HCT116 (cell line): ENCODE measurements around the gene ADGRB3. TPM values are rescaled to one million over a fixed set of nuclear protein-coding genes. Genes with fewer than 3 reads are reported as not detected.

Experiments
- ATAC-seq: fragments of 200-7000 bp; cut with Tn5 transposase; 2 replicates; pipeline ENCODE4 v1.9.1; 2020; ENCODE audit warnings: mild to moderate bottlenecking, moderate library complexity
- BruUV-seq: library from RNA; stranded (reverse); fragments of 400-500 nt; replicated peaks from 2 replicates; lab custom pipeline; 2021; lab: Mats Ljungman, UMichigan
- CTCF ChIA-PET: fragments of 300-600 bp; sonication (Branson Sonifier 250); formaldehyde crosslinking; loops from one replicate; lab custom pipeline; 2021; ENCODE audit warnings: antibody characterized with exemption; lab: Charles Lee
- POLR2A ChIA-PET: fragments of 300-600, 350-600 bp; sonication (Branson Sonifier 250); formaldehyde crosslinking; loops from one replicate; lab custom pipeline; 2021; ENCODE audit warnings: antibody characterized with exemption; lab: Charles Lee
- RAD21 ChIA-PET, 2 experiments: fragments of 300-600 bp; sonication (Branson Sonifier 250); formaldehyde crosslinking; loops; one replicate each; lab custom pipeline; 2023; ENCODE audit warnings: low total read pairs in 2 of 2; ENCODE audit not compliant: uncharacterized antibody in 2 of 2, unreplicated experiment in 2 of 2, low non-redundant PET in 1 of 2; lab: Charles Lee
- DNase-seq: peaks from one replicate; pipeline ENCODE4 v3.0.0-alpha.2; 2010; ENCODE audit warnings: low read depth, low spot score
- H2AFZ ChIP-seq: fragments of 200-600 bp; shearing (Covaris generic), sonication (generic); 2 replicates; pipeline ENCODE4 v1.6.1; 2017; ENCODE audit warnings: low read depth, mixed run types, mixed read lengths, antibody characterized with exemption, low read length; ENCODE audit not compliant: poor library complexity, severe bottlenecking
- H3K27ac ChIP-seq: 2 replicates; pipeline ENCODE4 v1.5.1; 2012; ENCODE audit warnings: low read depth, low read length
- H3K27me3 ChIP-seq: fragments of 200-600 bp; sonication (generic); 2 replicates; pipeline ENCODE4 v1.6.1; 2016; ENCODE audit warnings: mixed run types, low read length, mixed read lengths; ENCODE audit not compliant: insufficient read depth
- H3K36me3 ChIP-seq, 2 experiments: fragments of 200-500 bp in 1 of 2; fragments of 200-600 bp in 1 of 2; sonication (Bioruptor generic) in 1 of 2; sonication (generic) in 1 of 2; 2 replicates each; pipeline versions ENCODE4 v1.5.1 to v1.6.1; 2014 to 2016; ENCODE audit warnings: low read length in 2 of 2, inconsistent platforms in 1 of 2, mixed read lengths in 1 of 2, mixed run types in 1 of 2; ENCODE audit not compliant: insufficient read depth in 2 of 2, control insufficient read depth in 1 of 2
- H3K4me1 ChIP-seq, 2 experiments: fragments of 200-600 bp in 1 of 2; sonication (generic) in 1 of 2; 2 replicates each; pipeline versions ENCODE4 v1.5.1 to v1.6.1; 2012 to 2017; ENCODE audit warnings: low read length in 2 of 2, inconsistent platforms in 1 of 2, mild to moderate bottlenecking in 1 of 2, mixed read lengths in 1 of 2, mixed run types in 1 of 2, moderate library complexity in 1 of 2; ENCODE audit not compliant: insufficient read depth in 2 of 2, control insufficient read depth in 1 of 2
- H3K4me2 ChIP-seq: fragments of 200-600 bp; sonication (generic); 2 replicates; pipeline ENCODE4 v1.6.1; 2017; ENCODE audit warnings: mixed run types, low read length, mixed read lengths
- H3K4me3 ChIP-seq, 2 experiments: fragments of 200-600 bp in 1 of 2; sonication (generic) in 1 of 2; replicated peaks in 1 of 2; 2 replicates each; pipeline ENCODE4 v1.5.1; 2011 to 2016; ENCODE audit warnings: low read length in 2 of 2, control low read depth in 1 of 2, low read depth in 1 of 2, mild to moderate bottlenecking in 1 of 2, mixed read lengths in 1 of 2, mixed run types in 1 of 2
- H3K79me2 ChIP-seq: fragments of 200-600 bp; sonication (generic); 2 replicates; pipeline ENCODE4 v1.6.1; 2017; ENCODE audit warnings: mild to moderate bottlenecking, mixed run types, low read length, moderate library complexity, mixed read lengths; ENCODE audit not compliant: insufficient read depth
- H3K9ac ChIP-seq: fragments of 200-600 bp; sonication (generic); 2 replicates; pipeline ENCODE4 v1.6.1; 2016; ENCODE audit warnings: low read length, mixed read lengths
- H3K9me2 ChIP-seq: fragments of 200-600 bp; sonication (generic), shearing (Covaris generic); 2 replicates; pipeline ENCODE4 v1.6.1; 2017; ENCODE audit warnings: mixed run types, mild to moderate bottlenecking, moderate library complexity; ENCODE audit not compliant: insufficient read depth
- H3K9me3 ChIP-seq, 2 experiments: fragments of 200-500 bp in 1 of 2; fragments of 200-600 bp in 1 of 2; sonication (Bioruptor generic) in 1 of 2; sonication (generic) in 1 of 2; 2 replicates each; pipeline ENCODE4 v1.6.1; 2014 to 2017; ENCODE audit warnings: low read length in 2 of 2, mixed read lengths in 2 of 2, inconsistent platforms in 1 of 2, low read depth in 1 of 2, mild to moderate bottlenecking in 1 of 2, mixed run types in 1 of 2, moderate library complexity in 1 of 2; ENCODE audit not compliant: control insufficient read depth in 1 of 2, insufficient read depth in 1 of 2
- H4K20me1 ChIP-seq: fragments of 200-600 bp; sonication (generic), shearing (Covaris generic); 2 replicates; pipeline ENCODE4 v1.6.1; 2017; ENCODE audit warnings: mixed run types, mild to moderate bottlenecking, moderate library complexity; ENCODE audit not compliant: insufficient read depth
- ATF3 ChIP-seq: IDR thresholded peaks from 2 replicates; pipeline ENCODE4 v1.6.1; 2012
- CBX3 ChIP-seq: IDR thresholded peaks from 2 replicates; pipeline ENCODE4 v1.6.1; 2012; ENCODE audit warnings: low read depth
- CEBPB ChIP-seq: IDR thresholded peaks from 2 replicates; pipeline ENCODE4 v1.6.1; 2012; ENCODE audit warnings: low read depth
- EGR1 ChIP-seq: IDR thresholded peaks from 2 replicates; pipeline ENCODE4 v1.6.1; 2012; ENCODE audit warnings: low read depth
- ELF1 ChIP-seq: IDR thresholded peaks from 2 replicates; pipeline ENCODE4 v1.6.1; 2012; ENCODE audit warnings: low read depth, borderline replicate concordance
- EZH2 ChIP-seq: fragments of 200-600 bp; sonication (generic); IDR thresholded peaks from 2 replicates; pipeline ENCODE4 v1.6.1; 2017; ENCODE audit warnings: antibody characterized with exemption, mixed run types
- EZH2phosphoT487 ChIP-seq: fragments of 200-600 bp; IDR thresholded peaks from 2 replicates; pipeline ENCODE4 v1.6.1; 2018; ENCODE audit warnings: antibody characterized with exemption, borderline replicate concordance
- FOSL1 ChIP-seq: IDR thresholded peaks from 2 replicates; pipeline ENCODE4 v1.6.1; 2012; ENCODE audit warnings: low read depth
- JUND ChIP-seq: IDR thresholded peaks from 2 replicates; pipeline ENCODE4 v1.6.1; 2012
- POLR2A ChIP-seq: IDR thresholded peaks from 2 replicates; pipeline ENCODE4 v1.7.0; 2011; ENCODE audit warnings: borderline replicate concordance; ENCODE audit not compliant: insufficient read depth, insufficient read length; ENCODE audit errors: extremely low read depth
- RAD21 ChIP-seq: IDR thresholded peaks from 2 replicates; pipeline ENCODE4 v1.6.1; 2012; ENCODE audit warnings: low read depth, mild to moderate bottlenecking
- SIN3A ChIP-seq: IDR thresholded peaks from 2 replicates; pipeline ENCODE4 v1.6.1; 2012; ENCODE audit warnings: low read depth
- SP1 ChIP-seq: IDR thresholded peaks from 2 replicates; pipeline ENCODE4 v1.6.1; 2012; ENCODE audit warnings: low read depth
- SRF ChIP-seq: IDR thresholded peaks from 2 replicates; pipeline ENCODE4 v1.6.1; 2012; ENCODE audit warnings: low read depth
- TCF7L2 ChIP-seq: IDR thresholded peaks from 2 replicates; pipeline ENCODE4 v1.7.0; 2011; ENCODE audit warnings: borderline replicate concordance, inconsistent platforms; ENCODE audit not compliant: insufficient read depth, insufficient read length; ENCODE audit errors: extremely low read depth
- ZBTB33 ChIP-seq: IDR thresholded peaks from 2 replicates; pipeline ENCODE4 v1.6.1; 2011; ENCODE audit warnings: mild to moderate bottlenecking, low read length, moderate library complexity; ENCODE audit not compliant: insufficient replicate concordance; ENCODE audit errors: extremely low read depth
- ZNF274 ChIP-seq: fragments of 200-500 bp; sonication (Bioruptor generic); IDR thresholded peaks from 2 replicates; pipeline ENCODE4 v1.6.1; 2014; ENCODE audit warnings: mild to moderate bottlenecking, low read depth, low read length, inconsistent platforms
- intact Hi-C: fragments of 100-400 bp; cut with micrococcal nuclease; formaldehyde crosslinking; loops from 2 replicates; pipeline ENCODE4 v1.10.0; 2022
- total RNA-seq: library from RNA; stranded (reverse); gene quantifications from one replicate; pipeline ENCODE4 v1.2.1, GENCODE V29; 2021; ENCODE audit not compliant: unreplicated experiment
- TF ChIP-seq, protein P1 (sequence below): IDR thresholded peaks from 2 replicates; pipeline ENCODE4 v1.6.1; 2012; ENCODE audit warnings: low read depth
- TF ChIP-seq, protein P2 (sequence below), 3 experiments: fragments of 200-600 bp in 1 of 3; sonication (generic) in 1 of 3; IDR thresholded peaks in 2 of 3; conservative IDR thresholded peaks in 1 of 3; 2 replicates each; pipeline ENCODE4 v1.5.1; 2012 to 2017; ENCODE audit warnings: low read depth in 2 of 3, low read length in 2 of 3, antibody characterized with exemption in 1 of 3, borderline replicate concordance in 1 of 3, control low read depth in 1 of 3, mild to moderate bottlenecking in 1 of 3, mixed read lengths in 1 of 3, mixed run types in 1 of 3, moderate library complexity in 1 of 3; ENCODE audit not compliant: insufficient read depth in 1 of 3
- TF ChIP-seq, protein P3 (sequence below): IDR thresholded peaks from 2 replicates; pipeline ENCODE4 v1.6.1; 2012

The ADGRB3 gene
- total RNA-seq, 1 experiment from 2014 or later = not detected

DNA sequence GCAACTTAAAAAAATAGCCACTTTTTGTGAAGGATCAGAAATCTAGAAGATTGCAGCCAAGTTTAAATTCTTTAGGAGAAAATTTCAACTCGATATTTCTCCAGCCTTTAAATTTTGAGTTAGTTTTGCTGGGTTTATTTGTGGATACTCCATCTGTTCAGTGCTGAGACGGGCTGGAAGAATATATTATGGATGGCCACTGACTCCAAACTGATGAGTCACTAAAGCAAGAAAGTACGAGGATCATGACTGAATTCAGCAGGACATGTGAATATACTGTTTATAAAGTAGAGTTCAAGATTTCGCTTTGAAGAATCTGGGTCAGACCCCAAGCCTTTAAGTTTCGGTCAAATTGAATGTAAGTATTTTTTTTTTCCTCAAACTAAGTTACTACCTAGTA lies 199.5 kb downstream of the ADGRB3 start:
- no peak overlapping the region for H3K27ac ChIP-seq
- H4K20me1 ChIP-seq = no peaks in the 10 kb centered on the region
- H2AFZ ChIP-seq = no peak overlapping the region
- no peak overlapping the region for H3K4me3 ChIP-seq
- ChIA-PET POLR2A (no interaction called here), CTCF (no interaction called here), RAD21 (no interaction called here)
- TF ChIP-seq TCF7L2 (no peak), ATF3 (no peak), CBX3 (no peak), POLR2A (no peak), ZBTB33 (no peak), EZH2 (no peak), EZH2phosphoT487 (no peak), ELF1 (no peak), SRF (no peak), SIN3A (no peak), CEBPB (no peak), SP1 (no peak), ZNF274 (no peak), FOSL1 (no peak), RAD21 (no peak), JUND (no peak), EGR1 (no peak)
- TF ChIP-seq, protein P1, sequence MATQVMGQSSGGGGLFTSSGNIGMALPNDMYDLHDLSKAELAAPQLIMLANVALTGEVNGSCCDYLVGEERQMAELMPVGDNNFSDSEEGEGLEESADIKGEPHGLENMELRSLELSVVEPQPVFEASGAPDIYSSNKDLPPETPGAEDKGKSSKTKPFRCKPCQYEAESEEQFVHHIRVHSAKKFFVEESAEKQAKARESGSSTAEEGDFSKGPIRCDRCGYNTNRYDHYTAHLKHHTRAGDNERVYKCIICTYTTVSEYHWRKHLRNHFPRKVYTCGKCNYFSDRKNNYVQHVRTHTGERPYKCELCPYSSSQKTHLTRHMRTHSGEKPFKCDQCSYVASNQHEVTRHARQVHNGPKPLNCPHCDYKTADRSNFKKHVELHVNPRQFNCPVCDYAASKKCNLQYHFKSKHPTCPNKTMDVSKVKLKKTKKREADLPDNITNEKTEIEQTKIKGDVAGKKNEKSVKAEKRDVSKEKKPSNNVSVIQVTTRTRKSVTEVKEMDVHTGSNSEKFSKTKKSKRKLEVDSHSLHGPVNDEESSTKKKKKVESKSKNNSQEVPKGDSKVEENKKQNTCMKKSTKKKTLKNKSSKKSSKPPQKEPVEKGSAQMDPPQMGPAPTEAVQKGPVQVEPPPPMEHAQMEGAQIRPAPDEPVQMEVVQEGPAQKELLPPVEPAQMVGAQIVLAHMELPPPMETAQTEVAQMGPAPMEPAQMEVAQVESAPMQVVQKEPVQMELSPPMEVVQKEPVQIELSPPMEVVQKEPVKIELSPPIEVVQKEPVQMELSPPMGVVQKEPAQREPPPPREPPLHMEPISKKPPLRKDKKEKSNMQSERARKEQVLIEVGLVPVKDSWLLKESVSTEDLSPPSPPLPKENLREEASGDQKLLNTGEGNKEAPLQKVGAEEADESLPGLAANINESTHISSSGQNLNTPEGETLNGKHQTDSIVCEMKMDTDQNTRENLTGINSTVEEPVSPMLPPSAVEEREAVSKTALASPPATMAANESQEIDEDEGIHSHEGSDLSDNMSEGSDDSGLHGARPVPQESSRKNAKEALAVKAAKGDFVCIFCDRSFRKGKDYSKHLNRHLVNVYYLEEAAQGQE = no peak
- TF ChIP-seq, protein P2, sequence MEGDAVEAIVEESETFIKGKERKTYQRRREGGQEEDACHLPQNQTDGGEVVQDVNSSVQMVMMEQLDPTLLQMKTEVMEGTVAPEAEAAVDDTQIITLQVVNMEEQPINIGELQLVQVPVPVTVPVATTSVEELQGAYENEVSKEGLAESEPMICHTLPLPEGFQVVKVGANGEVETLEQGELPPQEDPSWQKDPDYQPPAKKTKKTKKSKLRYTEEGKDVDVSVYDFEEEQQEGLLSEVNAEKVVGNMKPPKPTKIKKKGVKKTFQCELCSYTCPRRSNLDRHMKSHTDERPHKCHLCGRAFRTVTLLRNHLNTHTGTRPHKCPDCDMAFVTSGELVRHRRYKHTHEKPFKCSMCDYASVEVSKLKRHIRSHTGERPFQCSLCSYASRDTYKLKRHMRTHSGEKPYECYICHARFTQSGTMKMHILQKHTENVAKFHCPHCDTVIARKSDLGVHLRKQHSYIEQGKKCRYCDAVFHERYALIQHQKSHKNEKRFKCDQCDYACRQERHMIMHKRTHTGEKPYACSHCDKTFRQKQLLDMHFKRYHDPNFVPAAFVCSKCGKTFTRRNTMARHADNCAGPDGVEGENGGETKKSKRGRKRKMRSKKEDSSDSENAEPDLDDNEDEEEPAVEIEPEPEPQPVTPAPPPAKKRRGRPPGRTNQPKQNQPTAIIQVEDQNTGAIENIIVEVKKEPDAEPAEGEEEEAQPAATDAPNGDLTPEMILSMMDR (IDR thresholded peaks at IDR 0.05 in 2 of 3, conservative IDR thresholded peaks at IDR 0.05 in 1 of 3; ENCODE audit: borderline replicate concordance in 1 of 3, insufficient read depth in 1 of 3, low read depth in 2 of 3, low read length in 2 of 3) = no peak
- TF ChIP-seq, protein P3, sequence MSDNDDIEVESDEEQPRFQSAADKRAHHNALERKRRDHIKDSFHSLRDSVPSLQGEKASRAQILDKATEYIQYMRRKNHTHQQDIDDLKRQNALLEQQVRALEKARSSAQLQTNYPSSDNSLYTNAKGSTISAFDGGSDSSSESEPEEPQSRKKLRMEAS = no peak
- no peak overlapping the region for H3K4me2 ChIP-seq
- no peaks in the 10 kb centered on the region for H3K4me1 ChIP-seq
- intact Hi-C loops = no loop called here
- no peaks in the 10 kb centered on the region for H3K79me2 ChIP-seq
- ATAC-seq = no peak
- no peaks in the 10 kb centered on the region for H3K27me3 ChIP-seq
- H3K9ac ChIP-seq = no peak overlapping the region
- H3K9me2 ChIP-seq = no peaks in the 10 kb centered on the region
- no peak for DNase-seq
- H3K9me3 ChIP-seq = peaks cover 10 to 20% of the 10 kb centered on the region in 2 experiments; a peak in 3 of 4 replicates
- H3K36me3 ChIP-seq = no peaks in the 10 kb centered on the region
- no TSS peak for BruUV-seq
